SH-SY5Y (cell line): ENCODE results near the gene SUDS3.

ENCODE experiments used
- GATA2 ChIP-seq: IDR thresholded peaks from 2 replicates; pipeline ENCODE4 v1.6.1; 2011; ENCODE audit warnings: mild to moderate bottlenecking, low read depth, low read length
- GATA3 ChIP-seq: IDR thresholded peaks from 2 replicates; pipeline ENCODE4 v1.6.1; 2011; ENCODE audit warnings: low read depth, mild to moderate bottlenecking, low read length, moderate library complexity

DNA sequence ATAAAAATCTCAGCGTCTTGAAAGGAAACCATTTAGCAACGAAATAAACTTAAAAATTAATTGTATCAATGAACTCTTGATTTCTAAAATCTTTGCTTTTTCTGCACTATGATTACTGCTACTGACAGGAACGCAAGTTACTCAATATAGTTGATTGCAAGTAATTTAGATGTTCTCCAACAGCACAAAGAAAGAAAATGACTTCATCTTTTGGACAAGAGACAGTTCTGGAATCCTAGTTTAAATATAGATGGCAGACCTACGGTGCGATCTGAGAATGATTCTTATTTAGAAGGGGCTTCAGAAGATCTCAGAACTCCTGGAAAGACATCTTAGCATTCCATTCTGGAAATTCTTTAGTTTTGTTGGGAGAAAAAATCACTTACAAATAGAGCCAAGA, 1.4 kb upstream of the SUDS3 start:
- TF ChIP-seq GATA3 (no peak), GATA2 (no peak)
